HG03342 (cell line): ENCODE measurements around the gene MEAF6.

Experiments
- ATAC-seq: cut with Tn5 transposase; IDR thresholded peaks from one replicate; pipeline ENCODE4 v1.9.1; 2021; ENCODE audit warnings: mild to moderate bottlenecking, moderate library complexity; ENCODE audit not compliant: unreplicated experiment

The MEAF6 gene

DNA sequence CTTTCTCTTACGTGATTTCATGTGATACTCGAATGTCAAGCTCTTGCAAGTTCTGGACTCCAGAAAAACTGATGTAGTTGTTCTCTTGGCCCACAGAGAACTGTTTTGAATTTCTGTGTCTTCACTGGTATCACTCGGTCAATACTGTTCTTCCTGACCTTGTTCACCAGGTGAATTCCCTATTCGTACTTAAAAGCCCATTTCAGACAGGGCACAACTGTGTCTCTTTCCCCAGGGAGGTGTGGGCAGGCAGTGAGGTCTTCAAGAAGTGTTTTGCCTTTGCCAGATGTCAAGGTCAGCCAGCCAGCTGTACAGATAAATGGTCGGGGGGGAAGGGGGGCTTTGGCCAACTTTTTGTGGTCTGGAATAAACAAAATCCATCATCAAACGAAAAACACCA, 67.7 kb downstream of the MEAF6 start:
- ATAC-seq, result no peak

DNA sequence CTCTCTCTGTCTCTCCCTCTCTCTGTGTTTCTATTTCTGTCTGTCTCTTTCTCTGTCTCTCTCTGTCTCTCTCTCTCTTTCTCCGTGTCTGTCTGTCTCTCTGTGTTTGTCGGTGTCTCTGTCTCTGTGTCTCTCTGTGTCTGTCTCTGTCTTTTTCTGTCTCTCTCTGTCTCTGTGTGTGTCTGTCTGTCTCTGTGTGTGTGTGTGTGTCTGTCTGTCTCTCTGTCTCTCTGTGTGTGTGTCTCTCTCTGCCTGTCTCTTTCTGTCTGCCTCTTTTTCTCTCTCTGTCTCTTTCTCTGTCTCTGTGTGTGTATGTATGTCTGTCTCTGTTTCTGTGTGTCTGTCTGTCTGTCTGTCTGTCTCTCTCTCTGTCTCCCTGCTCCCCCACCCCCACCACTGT, 71.9 kb downstream of the MEAF6 start:
- ATAC-seq, result no peak
